ENCODE data around the gene KLHDC8A.

Gene KLHDC8A

DNA sequence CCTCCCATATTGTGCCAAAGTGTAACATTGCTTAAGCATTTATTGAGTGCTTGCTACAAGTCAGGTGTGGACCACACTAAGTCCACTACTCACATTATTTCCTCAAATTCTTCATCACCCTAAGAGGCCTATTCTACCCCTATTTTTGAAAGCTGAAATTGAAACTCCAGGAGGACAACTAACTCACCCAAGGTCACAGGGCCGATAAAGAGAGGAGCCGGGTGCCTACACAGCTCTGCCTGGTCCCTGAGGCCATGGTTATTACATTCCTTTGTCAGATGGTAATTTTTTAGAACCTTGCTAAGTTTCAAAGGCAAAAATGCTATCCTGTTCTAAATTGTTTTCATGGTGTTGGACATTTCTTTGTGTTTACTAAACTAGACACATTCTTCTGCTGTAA lies 24.2 kb upstream of the KLHDC8A start:
- H3K36me3 Mint-ChIP-seq (ENCODE audit: low read depth), result no peaks in the 10 kb centered on the region
- no peak for DNase-seq
- no peaks in the 10 kb centered on the region for H3K9me3 Mint-ChIP-seq
- H3K27ac Mint-ChIP-seq, result no peak overlapping the region
- no peak overlapping the region for H3K4me3 Mint-ChIP-seq
- TF ChIP-seq, protein P1, sequence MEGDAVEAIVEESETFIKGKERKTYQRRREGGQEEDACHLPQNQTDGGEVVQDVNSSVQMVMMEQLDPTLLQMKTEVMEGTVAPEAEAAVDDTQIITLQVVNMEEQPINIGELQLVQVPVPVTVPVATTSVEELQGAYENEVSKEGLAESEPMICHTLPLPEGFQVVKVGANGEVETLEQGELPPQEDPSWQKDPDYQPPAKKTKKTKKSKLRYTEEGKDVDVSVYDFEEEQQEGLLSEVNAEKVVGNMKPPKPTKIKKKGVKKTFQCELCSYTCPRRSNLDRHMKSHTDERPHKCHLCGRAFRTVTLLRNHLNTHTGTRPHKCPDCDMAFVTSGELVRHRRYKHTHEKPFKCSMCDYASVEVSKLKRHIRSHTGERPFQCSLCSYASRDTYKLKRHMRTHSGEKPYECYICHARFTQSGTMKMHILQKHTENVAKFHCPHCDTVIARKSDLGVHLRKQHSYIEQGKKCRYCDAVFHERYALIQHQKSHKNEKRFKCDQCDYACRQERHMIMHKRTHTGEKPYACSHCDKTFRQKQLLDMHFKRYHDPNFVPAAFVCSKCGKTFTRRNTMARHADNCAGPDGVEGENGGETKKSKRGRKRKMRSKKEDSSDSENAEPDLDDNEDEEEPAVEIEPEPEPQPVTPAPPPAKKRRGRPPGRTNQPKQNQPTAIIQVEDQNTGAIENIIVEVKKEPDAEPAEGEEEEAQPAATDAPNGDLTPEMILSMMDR (IDR thresholded peaks at IDR 0.05), result no peak
- peaks cover 31% of the 10 kb centered on the region for H3K4me1 Mint-ChIP-seq
- peaks cover 13% of the 10 kb centered on the region for H3K27me3 Mint-ChIP-seq (ENCODE audit: low read depth, poor library complexity)

DNA sequence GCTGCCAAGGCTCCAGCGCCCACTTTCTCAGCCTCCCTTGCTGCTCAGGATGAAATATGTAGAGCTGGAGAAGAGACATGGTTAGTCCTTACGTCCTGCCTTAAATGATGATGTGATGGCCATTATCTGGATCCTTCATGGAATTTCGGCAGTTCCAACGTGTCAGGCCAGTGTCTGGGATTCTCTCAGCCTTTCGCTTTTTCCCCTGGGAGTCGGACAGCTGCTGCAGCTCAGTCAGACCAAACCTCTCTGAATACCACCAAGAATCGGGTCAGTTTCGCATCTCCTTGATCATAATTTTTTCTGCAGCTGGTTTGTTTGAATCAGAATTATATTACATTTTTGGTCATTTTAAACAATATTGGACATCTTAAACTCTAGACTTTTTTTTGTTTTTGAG lies 22.3 kb upstream of the KLHDC8A start:
- H3K27ac Mint-ChIP-seq, result no peak overlapping the region
- DNase-seq, result no peak
- H3K9me3 Mint-ChIP-seq, result no peaks in the 10 kb centered on the region
- H3K4me3 Mint-ChIP-seq, result no peak overlapping the region
- no peaks in the 10 kb centered on the region for H3K36me3 Mint-ChIP-seq (ENCODE audit: low read depth)
- TF ChIP-seq, protein P1 (IDR thresholded peaks at IDR 0.05), result no peak
- H3K27me3 Mint-ChIP-seq (ENCODE audit: low read depth, poor library complexity), result peaks cover 9% of the 10 kb centered on the region
- peaks cover 35% of the 10 kb centered on the region for H3K4me1 Mint-ChIP-seq

DNA sequence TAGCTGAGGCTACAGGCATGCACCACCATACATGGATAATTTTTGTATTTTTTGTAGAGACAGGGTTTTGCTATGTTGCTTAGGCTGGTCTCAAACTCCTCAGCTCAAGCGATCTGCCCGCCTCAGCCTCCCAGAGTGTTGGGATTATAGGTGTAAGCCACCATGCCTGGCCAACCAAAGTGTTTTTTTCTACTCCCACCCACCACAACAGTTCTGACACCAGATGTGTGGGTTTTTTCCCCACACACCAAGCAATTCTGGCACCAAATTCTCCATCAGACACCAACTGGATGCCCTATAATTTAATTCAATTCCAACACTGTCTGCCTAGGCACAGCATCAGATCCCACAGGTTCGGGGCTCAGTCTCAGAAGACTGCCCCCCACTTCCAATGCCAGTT lies 20.6 kb upstream of the KLHDC8A start:
- DNase-seq, result no peak
- H3K27me3 Mint-ChIP-seq (ENCODE audit: low read depth, poor library complexity), result peaks cover 11% of the 10 kb centered on the region
- H3K4me1 Mint-ChIP-seq, result peaks cover 52% of the 10 kb centered on the region
- H3K4me3 Mint-ChIP-seq, result no peak overlapping the region
- no peak overlapping the region for H3K27ac Mint-ChIP-seq
- no peaks in the 10 kb centered on the region for H3K36me3 Mint-ChIP-seq (ENCODE audit: low read depth)
- no peaks in the 10 kb centered on the region for H3K9me3 Mint-ChIP-seq
- TF ChIP-seq, protein P1 (IDR thresholded peaks at IDR 0.05), result no peak

DNA sequence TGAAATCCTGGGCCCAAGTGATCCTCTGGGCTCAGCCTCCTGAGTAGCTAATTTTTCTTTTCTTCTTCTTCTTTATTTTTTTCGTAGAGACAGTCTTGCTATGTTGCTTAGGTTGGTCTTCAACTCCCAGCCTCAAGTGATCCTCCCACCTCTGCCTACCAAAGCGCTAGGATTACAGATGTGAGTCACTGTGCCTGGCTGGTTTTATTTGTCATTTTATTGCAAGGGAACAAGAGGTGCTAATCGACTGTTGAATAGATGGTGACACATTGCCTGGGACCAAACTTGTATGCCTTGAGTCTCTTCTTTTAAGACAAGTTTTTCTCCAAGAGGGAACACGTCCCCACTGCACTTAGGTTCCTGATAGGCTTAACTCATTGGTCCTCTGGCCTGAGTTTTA lies 20.0 kb upstream of the KLHDC8A start:
- no peaks in the 10 kb centered on the region for H3K36me3 Mint-ChIP-seq (ENCODE audit: low read depth)
- H3K27me3 Mint-ChIP-seq (ENCODE audit: low read depth, poor library complexity), result peaks cover 9% of the 10 kb centered on the region
- no peaks in the 10 kb centered on the region for H3K9me3 Mint-ChIP-seq
- DNase-seq, result no peak
- peaks cover 58% of the 10 kb centered on the region for H3K4me1 Mint-ChIP-seq
- H3K27ac Mint-ChIP-seq, result peak overlapping the region; percentile 77
- TF ChIP-seq, protein P1 (IDR thresholded peaks at IDR 0.05), result no peak
- peak overlapping the region; percentile 3 for H3K4me3 Mint-ChIP-seq

DNA sequence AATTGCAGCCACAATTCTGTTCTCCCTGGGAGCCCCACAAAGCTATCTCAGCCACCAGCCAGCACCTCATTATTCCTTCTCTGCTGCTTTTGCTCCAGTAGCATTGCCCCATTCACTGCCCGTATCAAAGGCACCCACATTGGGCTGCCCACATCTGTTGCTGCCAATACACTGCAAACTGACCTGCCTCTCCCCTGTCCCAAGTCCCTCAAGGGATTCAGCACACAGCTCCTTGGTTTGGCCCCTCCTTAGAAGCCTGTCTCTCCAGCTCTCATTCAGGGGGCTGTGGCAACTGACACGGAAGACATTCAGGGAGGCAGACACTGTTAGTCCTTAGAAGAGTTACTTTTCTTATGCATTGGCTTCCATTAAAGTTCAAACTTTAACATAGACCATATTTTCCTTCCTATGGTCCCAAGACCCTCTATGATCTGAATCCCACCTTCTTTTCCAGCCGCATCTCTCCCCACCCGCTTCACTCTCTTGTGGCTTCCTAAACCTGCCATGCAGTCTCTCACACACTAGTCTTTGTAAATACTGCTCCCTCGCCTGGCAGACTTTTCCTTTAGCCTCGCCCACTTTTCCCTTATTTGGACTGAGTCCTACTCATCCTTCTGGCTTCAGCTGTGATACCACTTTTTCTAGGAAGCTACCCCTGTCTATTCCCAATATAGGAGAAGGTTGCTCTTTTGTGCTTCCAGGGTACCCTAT lies 19.3 kb upstream of the KLHDC8A start:
- peaks cover 59% of the 10 kb centered on the region for H3K4me1 Mint-ChIP-seq
- peak; percentile 36 for DNase-seq
- H3K9me3 Mint-ChIP-seq, result no peaks in the 10 kb centered on the region
- peak overlapping the region; percentile 6 for H3K27ac Mint-ChIP-seq
- TF ChIP-seq, protein P1 (IDR thresholded peaks at IDR 0.05), result no peak
- H3K4me3 Mint-ChIP-seq, result peak overlapping the region; percentile 67
- peaks cover 9% of the 10 kb centered on the region for H3K27me3 Mint-ChIP-seq (ENCODE audit: low read depth, poor library complexity)
- no peaks in the 10 kb centered on the region for H3K36me3 Mint-ChIP-seq (ENCODE audit: low read depth)

All from nephron progenitor cell (in vitro differentiated cells).